Muscle of back (tissue), 11 donors: ENCODE measurements around the gene PKNOX2. TPM values are rescaled to one million over a fixed set of nuclear protein-coding genes. Genes with fewer than 3 reads are reported as not detected.
A peak's percentile ranks its signal among the peaks of the same experiment; 100 is the strongest.

Experiments
- DNase-seq, 3 donors: peaks; one replicate each; pipeline versions ENCODE4 v3.0.0 to v3.0.0-alpha.2; 2013
- polyA plus RNA-seq, 10 donors: library from polyadenylated mRNA; unstranded; fragments of 120-200 nt; gene quantifications; one replicate each; pipeline ENCODE4 v1.2.1, GENCODE V29; 2013; ENCODE audit not compliant: insufficient read length in 10 of 10

The PKNOX2 gene
- polyA plus RNA-seq, 10 donors: 18.8 to 27.9 (median 24.1) TPM

- DNase-seq: no peak
These were observed 143.7 kb downstream of the PKNOX2 start for GRCh38 chr11:125308246-125308645.

- no peak for DNase-seq
These were observed 147.8 kb downstream of the PKNOX2 start for GRCh38 chr11:125312391-125312790.

- no peak for DNase-seq
These were observed 148.3 kb downstream of the PKNOX2 start for GRCh38 chr11:125312812-125313211.

- peak in 2 of 3 donors; percentile 36 to 62 for DNase-seq
These were observed 149.0 kb downstream of the PKNOX2 start for GRCh38 chr11:125313271-125314219.

GRCh38 chr11:125314276-125315078 lies 149.9 kb downstream of the PKNOX2 start:
- DNase-seq: peak in 2 of 3 donors; percentile 21 to 55

GRCh38 chr11:125315079-125315740 lies 150.7 kb downstream of the PKNOX2 start:
- peak in 1 of 3 donors; percentile 72 for DNase-seq

GRCh38 chr11:125317416-125317815 lies 152.9 kb downstream of the PKNOX2 start:
- DNase-seq: no peak

GRCh38 chr11:125319649-125320048 lies 155.1 kb downstream of the PKNOX2 start:
- DNase-seq: no peak

- DNase-seq: no peak
These were observed 156.0 kb downstream of the PKNOX2 start for GRCh38 chr11:125320347-125321076.

- DNase-seq: no peak
These were observed 157.7 kb downstream of the PKNOX2 start for GRCh38 chr11:125322289-125322688.

GRCh38 chr11:125325196-125325595 lies 160.6 kb downstream of the PKNOX2 start:
- no peak for DNase-seq

- DNase-seq: no peak
These were observed 161.6 kb downstream of the PKNOX2 start for GRCh38 chr11:125326126-125326525.

- peak in 1 of 3 donors; percentile 24 for DNase-seq
These were observed 163.1 kb downstream of the PKNOX2 start for GRCh38 chr11:125327518-125328224.

- DNase-seq: no peak
These were observed 163.7 kb downstream of the PKNOX2 start for GRCh38 chr11:125328225-125328580.

- DNase-seq: peak in 1 of 3 donors; percentile 43
These were observed 165.2 kb downstream of the PKNOX2 start for GRCh38 chr11:125329786-125330185.

GRCh38 chr11:125330462-125331325 lies 166.1 kb downstream of the PKNOX2 start:
- no peak for DNase-seq

GRCh38 chr11:125331357-125332035 lies 166.9 kb downstream of the PKNOX2 start:
- DNase-seq: peak in 1 of 3 donors; percentile 64

GRCh38 chr11:125332821-125333220 lies 168.3 kb downstream of the PKNOX2 start:
- DNase-seq: no peak
